Osteocyte (in vitro differentiated cells): ENCODE data around the gene NRIP1. TPM values are rescaled to one million over a fixed set of nuclear protein-coding genes. Genes with fewer than 3 reads are reported as not detected.

ENCODE experiments used
- DNase-seq: peaks from one replicate; pipeline ENCODE4 v3.0.0; 2021; ENCODE audit warnings: mixed read lengths; ENCODE audit not compliant: unreplicated experiment; ENCODE audit errors: extremely low spot score
- H3K27ac Mint-ChIP-seq: one replicate; pipeline ENCODE4 v1.8.0; 2021; ENCODE audit warnings: mild to moderate bottlenecking, mixed read lengths; ENCODE audit not compliant: unreplicated experiment
- H3K27me3 Mint-ChIP-seq: one replicate; pipeline ENCODE4 v1.8.0; 2021; ENCODE audit warnings: mixed read lengths; ENCODE audit not compliant: unreplicated experiment
- H3K36me3 Mint-ChIP-seq: one replicate; pipeline ENCODE4 v1.8.0; 2021; ENCODE audit warnings: mixed read lengths; ENCODE audit not compliant: unreplicated experiment
- H3K4me1 Mint-ChIP-seq: one replicate; pipeline ENCODE4 v1.8.0; 2021; ENCODE audit warnings: mixed read lengths; ENCODE audit not compliant: unreplicated experiment
- H3K4me3 Mint-ChIP-seq: one replicate; pipeline ENCODE4 v1.8.0; 2021; ENCODE audit warnings: mild to moderate bottlenecking, moderate library complexity, mixed read lengths; ENCODE audit not compliant: unreplicated experiment
- H3K9me3 Mint-ChIP-seq: one replicate; pipeline ENCODE4 v1.8.0; 2021; ENCODE audit warnings: mixed read lengths; ENCODE audit not compliant: unreplicated experiment
- total RNA-seq: library from RNA; stranded (reverse); gene quantifications from 2 replicates; pipeline ENCODE4 v1.2.1, GENCODE V29; 2021
- TF ChIP-seq, protein P1 (sequence below): fragments of 200-600 bp; sonication (generic); IDR thresholded peaks from 2 replicates; pipeline ENCODE4 v1.5.0; 2021; ENCODE audit warnings: antibody characterized with exemption, mild to moderate bottlenecking, moderate library complexity

NRIP1 gene
- total RNA-seq, 1 donor from 2014 or later = 17.4 TPM

GRCh38 chr21:15020797-15021196 lies 44.0 kb downstream of the NRIP1 start:
- no peak for DNase-seq
- Mint-ChIP-seq H3K4me3 (no peak overlapping the region), H3K27me3 (no peaks in the 10 kb centered on the region), H3K36me3 (peaks cover 3% of the 10 kb centered on the region), H3K27ac (no peak overlapping the region), H3K4me1 (peaks cover 26% of the 10 kb centered on the region), H3K9me3 (no peaks in the 10 kb centered on the region)
- TF ChIP-seq, protein P1, sequence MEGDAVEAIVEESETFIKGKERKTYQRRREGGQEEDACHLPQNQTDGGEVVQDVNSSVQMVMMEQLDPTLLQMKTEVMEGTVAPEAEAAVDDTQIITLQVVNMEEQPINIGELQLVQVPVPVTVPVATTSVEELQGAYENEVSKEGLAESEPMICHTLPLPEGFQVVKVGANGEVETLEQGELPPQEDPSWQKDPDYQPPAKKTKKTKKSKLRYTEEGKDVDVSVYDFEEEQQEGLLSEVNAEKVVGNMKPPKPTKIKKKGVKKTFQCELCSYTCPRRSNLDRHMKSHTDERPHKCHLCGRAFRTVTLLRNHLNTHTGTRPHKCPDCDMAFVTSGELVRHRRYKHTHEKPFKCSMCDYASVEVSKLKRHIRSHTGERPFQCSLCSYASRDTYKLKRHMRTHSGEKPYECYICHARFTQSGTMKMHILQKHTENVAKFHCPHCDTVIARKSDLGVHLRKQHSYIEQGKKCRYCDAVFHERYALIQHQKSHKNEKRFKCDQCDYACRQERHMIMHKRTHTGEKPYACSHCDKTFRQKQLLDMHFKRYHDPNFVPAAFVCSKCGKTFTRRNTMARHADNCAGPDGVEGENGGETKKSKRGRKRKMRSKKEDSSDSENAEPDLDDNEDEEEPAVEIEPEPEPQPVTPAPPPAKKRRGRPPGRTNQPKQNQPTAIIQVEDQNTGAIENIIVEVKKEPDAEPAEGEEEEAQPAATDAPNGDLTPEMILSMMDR = no peak

DNA sequence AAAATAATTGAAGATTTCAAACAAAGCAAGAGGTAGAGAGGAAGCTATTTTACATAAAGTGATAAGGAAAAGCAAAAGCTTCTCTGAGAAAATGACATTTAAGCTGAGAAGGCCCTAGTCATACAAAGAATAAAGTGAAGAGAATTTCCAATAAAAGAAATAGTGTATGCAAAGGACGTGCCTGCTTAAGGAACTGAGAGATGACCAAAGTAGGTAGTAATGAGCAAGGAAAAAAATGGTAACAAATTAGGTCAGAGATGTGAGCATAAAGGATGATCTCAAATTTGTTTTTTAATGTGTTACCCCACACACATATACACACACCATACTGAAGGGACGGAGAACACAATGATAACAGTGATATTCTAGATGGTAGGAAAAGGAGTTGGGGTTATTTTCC lies 46.4 kb downstream of the NRIP1 start:
- no peak for DNase-seq
- TF ChIP-seq, protein P1 = no peak
- H3K27ac Mint-ChIP-seq = no peak overlapping the region
- peaks cover 4% of the 10 kb centered on the region for H3K36me3 Mint-ChIP-seq
- H3K4me1 Mint-ChIP-seq = peaks cover 31% of the 10 kb centered on the region
- H3K9me3 Mint-ChIP-seq = no peaks in the 10 kb centered on the region
- H3K27me3 Mint-ChIP-seq = no peaks in the 10 kb centered on the region
- no peak overlapping the region for H3K4me3 Mint-ChIP-seq

DNA sequence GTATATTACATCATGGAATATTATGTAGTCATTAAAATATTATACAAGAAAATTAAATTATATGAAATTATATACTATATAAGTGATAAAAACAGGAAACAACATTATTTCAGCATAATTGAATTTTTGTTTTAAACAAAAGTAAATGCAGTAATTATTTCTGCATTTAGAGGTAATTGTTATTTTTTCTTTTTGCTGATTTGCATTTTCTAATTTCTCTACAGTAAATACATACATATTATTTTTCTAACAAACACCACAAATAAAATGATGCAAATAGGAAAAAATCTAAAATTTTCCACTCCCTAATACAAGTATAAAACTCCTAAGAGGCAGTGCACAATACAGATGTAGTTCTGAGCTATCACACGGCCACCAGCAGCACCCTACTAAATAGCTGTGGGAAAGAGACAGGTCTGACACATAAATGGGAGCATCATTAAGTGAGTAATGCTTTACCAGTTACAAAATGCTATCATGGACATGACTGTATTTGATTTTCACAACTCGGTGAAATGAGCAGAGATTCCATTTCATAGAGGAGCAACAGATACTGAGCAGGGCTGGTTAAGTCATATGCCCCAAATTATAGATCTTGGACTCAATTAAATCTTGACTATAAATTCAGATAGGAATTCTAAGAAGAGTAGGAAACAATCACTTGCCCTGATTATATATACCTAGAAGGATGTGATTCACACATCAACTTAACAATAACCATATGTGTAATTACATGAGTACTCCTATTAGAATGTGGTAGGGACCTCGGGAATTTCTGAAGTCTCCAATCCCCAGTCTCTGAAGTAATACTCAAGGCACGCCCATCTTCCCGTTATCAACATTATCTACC lies 49.0 kb downstream of the NRIP1 start:
- H3K4me3 Mint-ChIP-seq = no peak overlapping the region
- H3K27ac Mint-ChIP-seq = peak overlapping the region; percentile 18
- no peaks in the 10 kb centered on the region for H3K9me3 Mint-ChIP-seq
- H3K4me1 Mint-ChIP-seq = peaks cover 27% of the 10 kb centered on the region
- DNase-seq = no peak
- H3K36me3 Mint-ChIP-seq = peaks cover 2% of the 10 kb centered on the region
- no peaks in the 10 kb centered on the region for H3K27me3 Mint-ChIP-seq
- TF ChIP-seq, protein P1 = no peak

DNA sequence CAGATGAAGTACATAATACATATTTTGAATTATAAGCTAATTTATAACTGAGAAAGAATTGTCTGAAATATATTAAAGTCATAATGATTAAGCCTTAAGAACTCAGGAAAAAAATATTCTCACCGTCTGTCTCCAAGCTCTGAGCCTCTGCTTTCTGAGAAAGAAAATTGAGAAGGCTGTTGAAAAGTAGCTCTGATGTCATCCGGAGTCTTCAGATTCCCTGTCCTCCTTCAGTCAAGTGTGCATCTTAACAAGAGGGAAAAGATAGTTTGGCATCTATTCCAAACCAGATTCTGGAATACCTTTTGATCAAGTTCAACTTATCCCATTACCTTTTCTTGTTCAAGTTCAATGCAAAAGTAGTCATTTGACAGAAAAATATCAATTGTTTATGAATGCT lies 50.6 kb downstream of the NRIP1 start:
- peaks cover 2% of the 10 kb centered on the region for H3K36me3 Mint-ChIP-seq
- H3K4me3 Mint-ChIP-seq = no peak overlapping the region
- TF ChIP-seq, protein P1 = no peak
- peaks cover 34% of the 10 kb centered on the region for H3K4me1 Mint-ChIP-seq
- no peaks in the 10 kb centered on the region for H3K9me3 Mint-ChIP-seq
- no peak for DNase-seq
- no peaks in the 10 kb centered on the region for H3K27me3 Mint-ChIP-seq
- no peak overlapping the region for H3K27ac Mint-ChIP-seq

DNA sequence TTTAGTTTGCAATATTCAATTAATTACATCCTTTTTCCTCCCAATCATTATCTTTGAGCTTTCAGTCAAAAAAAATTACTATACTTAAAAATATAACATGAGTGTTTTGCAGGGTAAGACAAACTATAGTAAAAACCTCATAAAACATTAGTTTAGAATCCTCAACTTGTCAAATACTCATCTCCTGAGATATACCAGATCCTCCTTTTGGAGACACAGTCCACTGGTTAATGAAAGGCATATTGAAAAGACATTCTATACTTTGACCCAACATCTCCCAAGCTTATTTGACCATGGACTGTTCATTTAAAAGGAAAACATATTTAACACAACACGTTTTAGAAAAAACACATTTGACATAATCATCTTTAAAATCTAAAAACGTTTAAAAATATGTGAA lies 52.8 kb downstream of the NRIP1 start:
- H3K4me1 Mint-ChIP-seq = peaks cover 37% of the 10 kb centered on the region
- peak overlapping the region; percentile 32 for H3K27ac Mint-ChIP-seq
- H3K9me3 Mint-ChIP-seq = peaks cover 6% of the 10 kb centered on the region
- no peak overlapping the region for H3K4me3 Mint-ChIP-seq
- no peak for DNase-seq
- TF ChIP-seq, protein P1 = no peak
- H3K36me3 Mint-ChIP-seq = peaks cover 2% of the 10 kb centered on the region
- no peaks in the 10 kb centered on the region for H3K27me3 Mint-ChIP-seq
